ENCODE data around the gene FLYWCH1.

DNA sequence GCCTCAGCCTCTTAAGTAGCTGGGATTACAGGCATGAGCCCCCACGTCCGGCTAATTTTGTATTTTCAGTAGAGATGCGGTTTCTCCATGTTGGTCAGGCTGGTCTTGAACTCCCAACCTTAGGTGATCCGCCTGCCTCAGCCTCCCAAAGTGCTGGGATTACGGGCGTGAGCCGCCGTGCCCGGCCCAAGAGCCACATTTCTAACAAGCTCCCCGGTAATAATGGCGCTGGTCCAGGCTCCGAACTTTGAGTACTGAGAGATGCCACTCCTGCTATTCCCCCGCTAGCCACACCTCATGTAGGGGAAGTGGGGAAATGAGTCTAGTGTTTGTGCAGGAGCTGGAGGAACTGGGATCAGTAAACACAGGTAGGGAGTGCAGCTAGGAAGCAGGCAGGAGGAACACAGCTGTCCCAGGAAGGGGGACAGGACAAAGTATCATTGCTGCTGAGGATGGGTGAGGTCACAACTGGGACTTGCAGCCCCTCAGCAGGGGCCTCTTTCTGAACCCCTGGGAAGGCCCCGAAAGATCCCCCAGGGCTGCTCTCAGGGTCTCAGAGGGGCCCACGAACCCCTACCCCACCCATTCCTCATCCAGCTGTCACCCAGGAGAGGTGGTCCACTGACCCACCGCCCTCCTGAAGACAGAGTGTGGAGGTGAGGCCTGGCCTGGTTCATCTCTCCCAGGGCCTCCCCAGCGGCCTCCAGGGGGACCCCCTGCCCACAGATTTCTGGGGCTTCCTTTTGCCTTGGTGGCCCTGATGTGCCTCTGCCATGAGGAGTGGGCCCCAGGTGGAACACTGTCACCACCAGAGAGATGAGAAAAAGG lies 48.7 kb downstream of the FLYWCH1 start:
- TF ChIP-seq EP300 (IDR thresholded peaks at IDR 0.05) (no peak), POLR2AphosphoS5 (IDR thresholded peaks at IDR 0.05) (no peak)
- TF ChIP-seq, protein P1, sequence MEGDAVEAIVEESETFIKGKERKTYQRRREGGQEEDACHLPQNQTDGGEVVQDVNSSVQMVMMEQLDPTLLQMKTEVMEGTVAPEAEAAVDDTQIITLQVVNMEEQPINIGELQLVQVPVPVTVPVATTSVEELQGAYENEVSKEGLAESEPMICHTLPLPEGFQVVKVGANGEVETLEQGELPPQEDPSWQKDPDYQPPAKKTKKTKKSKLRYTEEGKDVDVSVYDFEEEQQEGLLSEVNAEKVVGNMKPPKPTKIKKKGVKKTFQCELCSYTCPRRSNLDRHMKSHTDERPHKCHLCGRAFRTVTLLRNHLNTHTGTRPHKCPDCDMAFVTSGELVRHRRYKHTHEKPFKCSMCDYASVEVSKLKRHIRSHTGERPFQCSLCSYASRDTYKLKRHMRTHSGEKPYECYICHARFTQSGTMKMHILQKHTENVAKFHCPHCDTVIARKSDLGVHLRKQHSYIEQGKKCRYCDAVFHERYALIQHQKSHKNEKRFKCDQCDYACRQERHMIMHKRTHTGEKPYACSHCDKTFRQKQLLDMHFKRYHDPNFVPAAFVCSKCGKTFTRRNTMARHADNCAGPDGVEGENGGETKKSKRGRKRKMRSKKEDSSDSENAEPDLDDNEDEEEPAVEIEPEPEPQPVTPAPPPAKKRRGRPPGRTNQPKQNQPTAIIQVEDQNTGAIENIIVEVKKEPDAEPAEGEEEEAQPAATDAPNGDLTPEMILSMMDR (IDR thresholded peaks at IDR 0.05), result no peak
